Measurements from ENCODE around the gene DHODH. TPM values are rescaled to one million over a fixed set of nuclear protein-coding genes. Genes with fewer than 3 reads are reported as not detected.

The DHODH gene
- total RNA-seq, 4 donors from 2014 or later = 4.8 to 10.5 (median 7.0) TPM

DNA sequence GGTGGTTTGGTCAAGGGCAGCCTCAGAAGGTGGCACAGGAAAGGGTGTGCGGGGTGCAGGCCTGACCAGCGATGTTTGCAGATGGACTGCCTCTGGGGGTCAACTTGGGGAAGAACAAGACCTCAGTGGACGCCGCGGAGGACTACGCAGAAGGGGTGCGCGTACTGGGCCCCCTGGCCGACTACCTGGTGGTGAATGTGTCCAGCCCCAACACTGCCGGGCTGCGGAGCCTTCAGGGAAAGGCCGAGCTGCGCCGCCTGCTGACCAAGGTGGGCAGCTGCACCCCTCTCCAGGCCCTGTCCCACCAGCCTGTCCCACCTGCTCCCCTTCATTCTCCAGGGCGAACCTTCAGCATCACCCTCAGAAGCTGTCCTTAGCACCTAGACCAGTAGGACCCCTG, 12.5 kb downstream of the DHODH start:
- no peaks in the 10 kb centered on the region for H3K27me3 ChIP-seq
- no peak overlapping the region for H3K27ac ChIP-seq
- H3K9me3 ChIP-seq = no peaks in the 10 kb centered on the region
- peaks cover 84% of the 10 kb centered on the region for H3K36me3 ChIP-seq
- no peak for DNase-seq (ENCODE audit: low spot score in 2 of 2)
- 81% methylated on average over 14 of the region's 15 CpGs for WGBS
- no peak overlapping the region for H3K4me3 ChIP-seq
- TF ChIP-seq POLR2A (IDR thresholded peaks at IDR 0.05) = no peak
- TF ChIP-seq EP300 (IDR thresholded peaks at IDR 0.05) = no peak
- no peak for TF ChIP-seq POLR2AphosphoS5 (IDR thresholded peaks at IDR 0.05)
- TF ChIP-seq CTCF (IDR thresholded peaks at IDR 0.05) = no peak
- no peaks in the 10 kb centered on the region for H3K4me1 ChIP-seq

GRCh38 chr16:72022127-72022526, 13.6 kb downstream of the DHODH start:
- no peaks in the 10 kb centered on the region for H3K4me1 ChIP-seq
- TF ChIP-seq POLR2A (IDR thresholded peaks at IDR 0.05) = no peak
- no peak for TF ChIP-seq EP300 (IDR thresholded peaks at IDR 0.05)
- no peak for TF ChIP-seq POLR2AphosphoS5 (IDR thresholded peaks at IDR 0.05)
- H3K27me3 ChIP-seq = no peaks in the 10 kb centered on the region
- H3K9me3 ChIP-seq = no peaks in the 10 kb centered on the region
- DNase-seq (ENCODE audit: low spot score in 2 of 2) = no peak
- no peak overlapping the region for H3K4me3 ChIP-seq
- H3K27ac ChIP-seq = no peak overlapping the region
- H3K36me3 ChIP-seq = peaks cover 76% of the 10 kb centered on the region
- WGBS = 92% methylated on average over 11 of the region's 13 CpGs

DNA sequence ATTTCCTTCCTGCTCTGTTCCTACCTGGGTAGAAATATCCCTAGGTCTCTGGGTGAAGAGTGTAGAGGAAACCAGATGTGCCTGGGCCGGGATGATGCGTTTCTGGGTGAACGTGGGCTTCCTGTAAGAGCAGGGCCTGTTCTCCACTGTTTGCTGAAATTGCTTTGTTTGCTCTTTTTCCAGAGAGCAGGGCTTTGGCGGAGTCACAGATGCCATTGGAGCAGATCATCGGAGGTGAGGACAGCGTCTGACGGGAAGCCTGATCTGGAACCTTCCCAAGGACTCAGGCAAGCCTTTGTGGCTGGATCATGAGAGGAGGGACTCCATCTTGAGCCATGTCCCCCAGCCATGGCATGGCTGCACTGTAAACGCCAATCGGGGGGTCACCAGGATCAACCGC, 15.4 kb downstream of the DHODH start:
- WGBS = 81% methylated on average over 7 of the region's 10 CpGs
- H3K4me1 ChIP-seq = no peaks in the 10 kb centered on the region
- no peak overlapping the region for H3K27ac ChIP-seq
- TF ChIP-seq POLR2A (IDR thresholded peaks at IDR 0.05) (no peak), POLR2AphosphoS5 (IDR thresholded peaks at IDR 0.05) (no peak), EP300 (IDR thresholded peaks at IDR 0.05) (no peak), CTCF (IDR thresholded peaks at IDR 0.05) (no peak)
- H3K9me3 ChIP-seq = no peaks in the 10 kb centered on the region
- H3K4me3 ChIP-seq = no peak overlapping the region
- DNase-seq (ENCODE audit: low spot score in 2 of 2) = no peak
- peaks cover 67% of the 10 kb centered on the region for H3K36me3 ChIP-seq
- H3K27me3 ChIP-seq = no peaks in the 10 kb centered on the region

GRCh38 chr16:72024862-72025382, 16.4 kb downstream of the DHODH start:
- no peak for DNase-seq (ENCODE audit: low spot score in 2 of 2)
- Histone ChIP-seq H3K9me3 (no peaks in the 10 kb centered on the region), H3K27ac (no peak overlapping the region), H3K4me3 (no peak overlapping the region), H3K27me3 (no peaks in the 10 kb centered on the region), H3K36me3 (peaks cover 63% of the 10 kb centered on the region), H3K4me1 (no peaks in the 10 kb centered on the region)
- TF ChIP-seq POLR2A (IDR thresholded peaks at IDR 0.05) (no peak), EP300 (IDR thresholded peaks at IDR 0.05) (no peak), CTCF (IDR thresholded peaks at IDR 0.05) (no peak), POLR2AphosphoS5 (IDR thresholded peaks at IDR 0.05) (no peak)
- 75% methylated on average over 6 of the region's 6 CpGs for WGBS

GRCh38 chr16:72025404-72026114, 17.0 kb downstream of the DHODH start:
- H3K27me3 ChIP-seq = no peaks in the 10 kb centered on the region
- no peak for DNase-seq (ENCODE audit: low spot score in 2 of 2)
- peaks cover 60% of the 10 kb centered on the region for H3K36me3 ChIP-seq
- no peaks in the 10 kb centered on the region for H3K9me3 ChIP-seq
- WGBS = 91% methylated on average over 14 of the region's 19 CpGs
- no peaks in the 10 kb centered on the region for H3K4me1 ChIP-seq
- no peak overlapping the region for H3K27ac ChIP-seq
- TF ChIP-seq POLR2A (IDR thresholded peaks at IDR 0.05) (no peak), POLR2AphosphoS5 (IDR thresholded peaks at IDR 0.05) (no peak), CTCF (IDR thresholded peaks at IDR 0.05) (no peak), EP300 (IDR thresholded peaks at IDR 0.05) (no peak)
- H3K4me3 ChIP-seq = no peak overlapping the region

Data from suprapubic skin (tissue), 4 donors.